GM18505 (cell line): ENCODE measurements around the gene B2M.
"Not testable (repeated sequence)": the region's sequence is repeated elsewhere in the genome, so short reads cannot be mapped to it uniquely, and the experiment has no call there.

Experiments used
- ATAC-seq: cut with Tn5 transposase; IDR thresholded peaks from one replicate; pipeline ENCODE4 v1.9.1; 2021; ENCODE audit not compliant: unreplicated experiment
- POLR2A ChIP-seq: IDR thresholded peaks from 4 replicates; pipeline ENCODE4 v1.6.1; 2011; ENCODE audit warnings: borderline replicate concordance; ENCODE audit not compliant: insufficient read depth, insufficient read length; ENCODE audit errors: extremely low read depth

B2M gene

DNA sequence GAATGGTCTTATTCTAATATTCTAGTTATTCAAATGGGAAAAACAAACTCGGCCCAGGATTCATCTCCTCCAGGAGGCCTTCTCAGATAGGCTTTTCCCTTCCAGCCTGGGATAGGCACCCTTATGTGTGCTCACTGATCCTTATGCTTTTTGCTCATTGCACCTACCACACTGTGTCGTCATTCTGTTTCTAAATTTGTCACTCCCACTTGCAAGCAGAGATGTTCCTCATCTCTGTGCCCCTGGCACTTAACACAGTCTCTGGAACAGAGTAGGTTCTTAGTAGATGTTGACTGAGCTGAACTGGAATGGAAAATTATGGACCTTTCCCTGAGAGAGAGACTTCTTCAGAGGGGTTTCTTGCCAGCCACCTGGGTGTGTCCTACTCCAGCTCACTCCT, 29.1 kb upstream of the B2M start:
- no peak for ATAC-seq
- no peak for TF ChIP-seq POLR2A

- not testable (repeated sequence) for ATAC-seq
Observed at GRCh38 chr15:44682809-44683682, 28.3 kb upstream of the B2M start.

DNA sequence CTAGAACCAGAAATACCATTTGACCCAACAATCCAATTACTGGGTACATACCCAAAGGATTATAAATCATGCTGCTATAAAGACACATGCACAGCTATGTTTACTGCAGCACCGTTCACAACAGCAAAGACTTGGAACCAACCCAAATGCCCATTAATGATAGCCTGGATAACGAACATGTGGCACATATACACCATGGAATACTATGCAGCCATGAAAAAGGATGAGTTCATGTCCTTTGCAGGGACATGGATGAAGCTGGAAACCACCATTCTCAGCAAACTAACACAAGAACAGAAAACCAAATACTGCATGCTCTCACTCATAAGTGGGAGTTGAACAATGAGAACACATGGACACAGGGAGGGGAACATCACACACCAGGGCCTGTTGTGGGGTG, 22.0 kb upstream of the B2M start:
- not testable (repeated sequence) for ATAC-seq

DNA sequence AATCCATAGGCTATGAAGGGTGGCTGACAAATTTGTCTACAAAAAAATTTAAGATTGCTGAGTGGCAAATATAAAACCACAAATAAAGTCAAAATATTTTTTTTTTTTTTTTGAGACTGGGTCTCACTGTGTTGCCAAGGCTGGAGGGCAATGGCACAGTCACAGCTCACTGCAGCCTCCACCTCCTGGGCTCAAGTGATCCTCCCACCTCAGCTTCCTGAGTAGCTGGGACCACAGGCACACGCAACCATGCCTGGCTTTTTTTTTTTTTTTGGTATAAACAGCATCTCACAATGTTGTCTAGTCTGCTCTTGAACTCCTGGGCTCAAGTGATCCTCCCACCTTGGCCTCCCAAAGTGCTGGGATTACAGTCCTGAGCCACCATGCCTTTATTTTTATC, 21.1 kb upstream of the B2M start:
- ATAC-seq = not testable (repeated sequence)

DNA sequence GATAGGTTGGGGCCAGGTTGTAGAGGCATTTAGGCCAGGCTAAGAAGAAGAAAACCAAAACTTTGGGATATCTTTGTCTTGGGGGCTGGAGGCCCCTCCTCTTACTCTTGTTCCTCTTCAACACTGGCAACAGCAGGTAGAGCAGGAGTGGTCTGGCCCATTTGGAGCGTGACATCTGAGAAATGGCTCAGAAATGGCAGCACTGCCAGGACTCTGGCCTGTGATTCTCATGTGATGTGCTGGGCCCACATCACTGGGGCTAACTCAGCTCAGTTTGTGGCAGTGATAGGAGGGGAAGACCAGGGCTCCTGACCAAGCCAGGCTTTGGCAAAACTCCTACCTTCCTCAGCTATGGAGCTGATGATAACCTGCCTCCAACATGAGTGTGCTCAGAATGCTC, 18.7 kb upstream of the B2M start:
- no peak for ATAC-seq
- no peak for TF ChIP-seq POLR2A

DNA sequence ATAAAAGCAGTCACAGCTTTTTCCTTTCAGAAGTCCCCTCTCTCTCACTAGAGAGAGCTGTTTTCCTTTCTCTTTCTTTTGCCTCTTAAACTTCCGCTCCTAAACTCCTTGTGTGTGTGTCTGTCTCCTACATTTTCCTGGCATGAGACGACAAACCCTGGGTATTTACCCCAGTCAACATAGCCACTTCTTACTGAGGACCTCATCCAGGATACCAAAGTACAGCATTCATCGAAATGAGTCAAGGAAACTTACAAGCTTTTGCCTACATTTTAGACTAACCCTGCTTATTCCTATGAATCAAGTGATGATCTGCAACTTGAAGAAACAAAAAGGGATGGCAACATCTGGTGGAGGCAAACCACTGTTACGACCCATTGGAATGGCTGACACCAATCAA, 16.9 kb upstream of the B2M start:
- TF ChIP-seq POLR2A = no peak
- no peak for ATAC-seq

DNA sequence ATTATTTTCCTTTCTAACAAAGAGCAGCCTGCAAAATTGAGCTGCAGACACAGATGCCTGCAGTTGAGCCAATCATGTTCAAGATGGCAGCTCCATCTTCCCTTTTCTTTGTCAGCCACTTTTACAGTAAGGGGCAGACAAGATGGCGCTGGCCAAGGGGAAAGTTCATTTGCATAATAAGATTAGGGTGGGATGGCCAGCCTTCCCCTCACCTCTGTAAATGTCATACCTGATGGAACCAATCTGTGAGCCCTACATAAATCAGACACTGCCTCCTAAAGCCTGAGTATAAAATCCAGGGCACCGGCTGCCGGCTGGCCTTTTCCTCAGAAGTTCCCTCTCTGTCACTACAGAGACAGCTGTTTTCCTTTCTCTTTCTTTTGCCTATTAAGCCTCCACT, 16.0 kb upstream of the B2M start:
- TF ChIP-seq POLR2A = no peak
- ATAC-seq = no peak

GRCh38 chr15:44697014-44697413, 14.3 kb upstream of the B2M start:
- TF ChIP-seq POLR2A = no peak
- no peak for ATAC-seq

DNA sequence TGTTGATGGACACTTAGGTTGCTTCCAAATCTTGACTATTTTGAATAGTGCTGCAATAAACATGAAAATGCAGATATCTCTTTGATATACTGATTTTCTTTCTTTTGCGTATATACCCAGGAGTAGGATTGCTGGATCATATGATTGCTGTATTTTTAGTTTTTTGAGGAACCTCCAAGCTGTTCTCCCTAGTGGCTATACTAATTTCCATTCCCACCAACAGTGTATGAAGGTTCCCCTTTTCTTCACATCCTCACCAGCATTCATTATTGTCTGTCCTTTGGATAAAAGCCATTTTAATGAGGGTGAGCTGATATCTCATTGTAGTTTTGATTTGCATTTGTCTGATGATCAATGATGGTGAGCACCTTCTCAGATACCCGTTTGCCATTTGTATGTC, 12.7 kb upstream of the B2M start:
- ATAC-seq = no peak
- no peak for TF ChIP-seq POLR2A

DNA sequence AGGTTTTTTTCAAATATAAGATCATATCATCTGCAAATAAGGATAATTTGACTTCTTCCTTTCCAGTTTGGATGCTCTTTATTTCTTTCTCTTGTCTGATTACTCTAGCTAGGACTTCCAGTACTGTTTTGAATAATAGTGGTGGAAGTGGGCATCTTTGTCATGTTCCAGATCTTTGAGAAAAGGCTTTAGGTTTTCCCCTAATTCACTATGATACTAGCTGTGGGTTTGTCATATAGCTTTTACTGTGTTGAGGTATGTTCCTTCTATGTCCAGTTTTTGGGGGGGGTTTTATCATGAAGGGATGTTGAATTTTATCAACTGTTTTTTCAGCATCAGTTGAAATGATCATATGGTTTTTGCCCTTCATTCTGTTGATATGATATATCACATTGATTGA, 10.6 kb upstream of the B2M start:
- ATAC-seq = not testable (repeated sequence)

- ATAC-seq = no peak
- no peak for TF ChIP-seq POLR2A
Observed at GRCh38 chr15:44705986-44706385, 5.3 kb upstream of the B2M start.

- TF ChIP-seq POLR2A = no peak
- no peak for ATAC-seq
Observed at GRCh38 chr15:44706401-44706800, 4.9 kb upstream of the B2M start.

DNA sequence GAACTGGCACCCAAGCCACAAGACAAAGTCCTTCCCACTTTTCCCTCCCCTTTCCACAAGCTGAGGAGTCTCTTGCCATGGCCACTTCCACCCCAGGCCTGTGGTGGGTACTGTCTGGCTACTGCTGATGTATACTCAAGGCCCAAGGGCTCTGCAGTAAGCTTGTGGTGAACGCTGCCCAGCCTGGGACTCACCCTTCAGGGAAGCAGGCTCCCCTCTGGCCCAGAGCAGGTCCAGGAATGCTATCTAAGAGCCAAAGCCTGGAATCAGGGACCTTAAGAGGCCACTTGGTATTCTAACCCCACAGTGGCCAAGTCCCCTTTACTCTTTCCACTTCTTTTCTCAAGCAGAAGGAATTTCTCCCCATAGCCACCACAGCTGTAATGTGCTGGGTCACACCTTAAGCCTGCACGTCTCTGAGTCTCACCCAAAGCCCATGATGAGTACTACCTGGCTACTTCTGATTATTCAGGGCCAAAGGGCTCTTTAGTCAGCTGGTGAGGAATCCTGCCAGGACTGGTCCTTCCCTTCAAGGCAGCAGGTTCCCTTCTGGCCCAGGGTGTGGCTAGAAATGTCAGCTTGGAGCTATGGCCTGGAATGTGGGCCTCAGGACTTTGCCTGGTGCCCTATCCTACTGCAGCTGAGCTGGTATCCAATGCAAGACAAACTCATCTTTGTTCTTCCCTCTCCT, 4.2 kb upstream of the B2M start:
- ATAC-seq = no peak
- no peak for TF ChIP-seq POLR2A

GRCh38 chr15:44710236-44711095, 851 bp upstream of the B2M start:
- TF ChIP-seq POLR2A = no peak
- no peak for ATAC-seq

DNA sequence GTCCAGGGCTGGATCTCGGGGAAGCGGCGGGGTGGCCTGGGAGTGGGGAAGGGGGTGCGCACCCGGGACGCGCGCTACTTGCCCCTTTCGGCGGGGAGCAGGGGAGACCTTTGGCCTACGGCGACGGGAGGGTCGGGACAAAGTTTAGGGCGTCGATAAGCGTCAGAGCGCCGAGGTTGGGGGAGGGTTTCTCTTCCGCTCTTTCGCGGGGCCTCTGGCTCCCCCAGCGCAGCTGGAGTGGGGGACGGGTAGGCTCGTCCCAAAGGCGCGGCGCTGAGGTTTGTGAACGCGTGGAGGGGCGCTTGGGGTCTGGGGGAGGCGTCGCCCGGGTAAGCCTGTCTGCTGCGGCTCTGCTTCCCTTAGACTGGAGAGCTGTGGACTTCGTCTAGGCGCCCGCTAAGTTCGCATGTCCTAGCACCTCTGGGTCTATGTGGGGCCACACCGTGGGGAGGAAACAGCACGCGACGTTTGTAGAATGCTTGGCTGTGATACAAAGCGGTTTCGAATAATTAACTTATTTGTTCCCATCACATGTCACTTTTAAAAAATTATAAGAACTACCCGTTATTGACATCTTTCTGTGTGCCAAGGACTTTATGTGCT, 527 bp downstream of the B2M start:
- no peak for TF ChIP-seq POLR2A
- peak; percentile 10 for ATAC-seq
